Erythroblast (primary cell): ENCODE results near the gene BRWD1.

Experiments
- GATA1 ChIP-seq: IDR thresholded peaks from 2 replicates; pipeline ENCODE4 v1.6.1; 2011; ENCODE audit warnings: low read depth, mild to moderate bottlenecking, control low read depth, low read length, moderate library complexity
- POLR2A ChIP-seq: IDR thresholded peaks from 2 replicates; pipeline ENCODE4 v1.6.1; 2011; ENCODE audit warnings: mild to moderate bottlenecking, low read length

GRCh38 chr21:39265603-39266002 is 47.8 kb downstream of the BRWD1 start:
- TF ChIP-seq POLR2A (no peak), GATA1 (no peak)
